GM23338 (cell line): Measurements from ENCODE around the gene TMEM123. TPM values are rescaled to one million over a fixed set of nuclear protein-coding genes. Genes with fewer than 3 reads are reported as not detected.

Experiments
- ATAC-seq: fragments of 200-7000 bp; cut with Tn5 transposase; 3 replicates; pipeline ENCODE4 v1.9.1; 2020
- DNase-seq: peaks from one replicate; pipeline ENCODE4 v3.0.0-alpha.2; 2015; ENCODE audit warnings: low spot score
- H2AFZ ChIP-seq: fragments of 200-600 bp; sonication (generic); 2 replicates; pipeline ENCODE4 v1.8.0; 2016; ENCODE audit warnings: antibody characterized with exemption, mild to moderate bottlenecking, moderate library complexity
- H3F3A ChIP-seq: fragments of 200-600 bp; sonication (generic); replicated peaks from 2 replicates; pipeline ENCODE4 v1.8.0; 2017; ENCODE audit warnings: antibody characterized with exemption, mixed run types, low read depth
- H3K27ac ChIP-seq: fragments of 200-600 bp; sonication (generic); 2 replicates; pipeline ENCODE4 v1.6.1; 2016; ENCODE audit warnings: low read depth
- H3K27me3 ChIP-seq: fragments of 200-600 bp; sonication (generic); 2 replicates; pipeline ENCODE4 v1.8.0; 2016; ENCODE audit warnings: mild to moderate bottlenecking, mixed run types, moderate library complexity; ENCODE audit not compliant: insufficient read depth
- H3K36me3 ChIP-seq: fragments of 200-600 bp; sonication (generic); 2 replicates; pipeline ENCODE4 v1.8.0; 2016; ENCODE audit warnings: mild to moderate bottlenecking; ENCODE audit not compliant: insufficient read depth
- H3K4me1 ChIP-seq: fragments of 200-600 bp; sonication (generic); 2 replicates; pipeline ENCODE4 v1.8.0; 2016; ENCODE audit warnings: mild to moderate bottlenecking, moderate library complexity; ENCODE audit not compliant: insufficient read depth
- H3K4me2 ChIP-seq: fragments of 200-600 bp; sonication (generic); 2 replicates; pipeline ENCODE4 v1.7.1; 2017; ENCODE audit warnings: mixed run types
- H3K4me3 ChIP-seq: fragments of 200-600 bp; sonication (generic); 2 replicates; pipeline ENCODE4 v1.6.1; 2016; ENCODE audit warnings: mixed run types
- H3K79me2 ChIP-seq: fragments of 200-600 bp; sonication (generic); replicated peaks from 2 replicates; pipeline ENCODE4 v1.8.0; 2017; ENCODE audit warnings: mild to moderate bottlenecking; ENCODE audit not compliant: insufficient read depth
- H3K9me2 ChIP-seq: fragments of 200-600 bp; sonication (generic); 2 replicates; pipeline ENCODE4 v1.8.0; 2017; ENCODE audit not compliant: insufficient read depth
- H4K20me1 ChIP-seq: fragments of 200-600 bp; sonication (generic); replicated peaks from 2 replicates; pipeline ENCODE4 v1.8.0; 2017; ENCODE audit warnings: mild to moderate bottlenecking; ENCODE audit not compliant: insufficient read depth
- H3K27ac Mint-ChIP-seq: 2 replicates; pipeline ENCODE4 v1.8.0; 2020; ENCODE audit warnings: inconsistent platforms, mild to moderate bottlenecking, moderate library complexity, mixed read lengths
- H3K27me3 Mint-ChIP-seq: 3 replicates; pipeline ENCODE4 v1.8.0; 2022; ENCODE audit warnings: low read depth, mild to moderate bottlenecking, moderate library complexity, mixed read lengths, inconsistent platforms; ENCODE audit not compliant: insufficient read depth, poor library complexity
- H3K36me3 Mint-ChIP-seq: 3 replicates; pipeline ENCODE4 v1.8.0; 2021; ENCODE audit warnings: low read depth, mild to moderate bottlenecking, inconsistent platforms, moderate library complexity, mixed read lengths
- H3K4me1 Mint-ChIP-seq: 3 replicates; pipeline ENCODE4 v1.8.0; 2020; ENCODE audit warnings: mild to moderate bottlenecking, inconsistent platforms, mixed read lengths
- H3K4me3 Mint-ChIP-seq: 3 replicates; pipeline ENCODE4 v1.8.0; 2021; ENCODE audit warnings: moderate library complexity, mild to moderate bottlenecking, inconsistent platforms, mixed read lengths
- H3K9me3 Mint-ChIP-seq: 3 replicates; pipeline ENCODE4 v1.8.0; 2020; ENCODE audit warnings: moderate library complexity, mild to moderate bottlenecking, inconsistent platforms, mixed read lengths
- CREB1 ChIP-seq: fragments of 250-450 bp; sonication (Bioruptor Pico); IDR thresholded peaks from 2 replicates; pipeline ENCODE4 v1.5.0; 2020; ENCODE audit warnings: low read depth, mild to moderate bottlenecking, moderate library complexity
- CTCF ChIP-seq, 2 experiments: fragments of 200-600 bp in 1 of 2; sonication (generic) in 1 of 2; conservative IDR thresholded peaks; 2 replicates each; pipeline versions ENCODE4 v1.5.1 to v1.6.1; 2016 to 2017; ENCODE audit warnings: antibody characterized with exemption in 2 of 2, low read depth in 2 of 2, mild to moderate bottlenecking in 2 of 2, moderate library complexity in 1 of 2
- EZH2 ChIP-seq: fragments of 200-600 bp; sonication (generic); IDR thresholded peaks from one replicate; pipeline ENCODE4 v1.8.0; 2017; ENCODE audit warnings: antibody characterized with exemption, mild to moderate bottlenecking, low read depth; ENCODE audit not compliant: unreplicated experiment
- EZH2phosphoT487 ChIP-seq: fragments of 200-600 bp; sonication (generic); IDR thresholded peaks from one replicate; pipeline ENCODE4 v1.8.1; 2018; ENCODE audit warnings: antibody characterized with exemption; ENCODE audit not compliant: unreplicated experiment
- JUNB ChIP-seq: IDR thresholded peaks from one replicate; pipeline ENCODE4 v1.6.1; 2016; ENCODE audit warnings: antibody characterized with exemption; ENCODE audit not compliant: unreplicated experiment
- POLR2AphosphoS5 ChIP-seq: IDR thresholded peaks from 2 replicates; pipeline ENCODE4 v1.6.1; 2016; ENCODE audit warnings: antibody characterized with exemption, low read depth
- ZNF462 ChIP-seq: fragments of 250-450 bp; sonication (Bioruptor Pico); IDR thresholded peaks from 2 replicates; pipeline ENCODE4 v1.5.0; 2020; ENCODE audit warnings: mild to moderate bottlenecking, moderate library complexity
- polyA plus RNA-seq: library from polyadenylated mRNA; unstranded; fragments of >200 nt; fragmentation: Nextera tagmentation; extraction: Ambion mirVana; gene quantifications from 2 replicates; pipeline ENCODE4 v1.2.1, GENCODE V29; 2016
- total RNA-seq: library from RNA; depleted of rRNA; stranded (reverse); fragments of >200 nt; shearing (Covaris generic); gene quantifications from 2 replicates; pipeline ENCODE4 v1.2.3, GENCODE V29; 2014

Gene TMEM123
- total and polyA plus RNA-seq, 2 experiments from 2014 or later: 44.1 to 61.0 TPM

- TF ChIP-seq EZH2phosphoT487 (no peak), ZNF462 (0 out of 2 replicates have a peak, but pooled peaks have one; percentile 16), CREB1 (no peak)
- Histone ChIP-seq H3K9me2 (no peaks in the 10 kb centered on the region), H4K20me1 (peaks cover 31% of the 10 kb centered on the region), H3F3A (no peaks in the 10 kb centered on the region), H3K4me2 (peak overlapping the region; percentile 91), H3K27ac (peak overlapping the region; percentile 84), H3K79me2 (peaks cover 28% of the 10 kb centered on the region), H3K4me3 (peak overlapping the region; percentile 71), H3K36me3 (no peaks in the 10 kb centered on the region), H3K4me1 (peaks cover 42% of the 10 kb centered on the region), H3K27me3 (peaks cover 49% of the 10 kb centered on the region), H2AFZ (peak overlapping the region; percentile 94)
- Mint-ChIP-seq H3K27me3 (peaks cover 15% of the 10 kb centered on the region), H3K36me3 (no peaks in the 10 kb centered on the region), H3K4me3 (peak overlapping the region; percentile 91), H3K9me3 (no peaks in the 10 kb centered on the region), H3K4me1 (peaks cover 54% of the 10 kb centered on the region), H3K27ac (peak overlapping the region; percentile 96)
- ATAC-seq (peak; percentile 19), DNase-seq (peak; percentile 51)
Observed at GRCh38 chr11:102453302-102453695, 734 bp upstream of the TMEM123 start.

GRCh38 chr11:102451681-102452460 is 694 bp downstream of the TMEM123 start:
- Histone ChIP-seq H2AFZ (peak overlapping the region; percentile 24; the same call in 1 of the 2 replicates), H3F3A (no peaks in the 10 kb centered on the region), H4K20me1 (peaks cover 38% of the 10 kb centered on the region), H3K9me2 (no peaks in the 10 kb centered on the region), H3K79me2 (peaks cover 28% of the 10 kb centered on the region), H3K27ac (no peak overlapping the region), H3K4me3 (peak overlapping the region; percentile 71), H3K4me2 (peak overlapping the region; percentile 91), H3K27me3 (peaks cover 49% of the 10 kb centered on the region), H3K4me1 (peaks cover 42% of the 10 kb centered on the region), H3K36me3 (no peaks in the 10 kb centered on the region)
- ATAC-seq: peak; percentile 48
- Mint-ChIP-seq H3K27ac (peak overlapping the region; percentile 87), H3K9me3 (no peaks in the 10 kb centered on the region), H3K36me3 (peaks cover 12% of the 10 kb centered on the region; the same call in 2 of the 3 replicates), H3K4me1 (peaks cover 52% of the 10 kb centered on the region), H3K4me3 (peak overlapping the region; percentile 91), H3K27me3 (peaks cover 15% of the 10 kb centered on the region)
- peak; percentile 78 for DNase-seq
- TF ChIP-seq EZH2 (no peak), POLR2AphosphoS5 (0 out of 2 replicates have a peak, but pooled peaks have one; percentile 27), CTCF (conservative IDR thresholded peaks at IDR 0.05; ENCODE audit: low read depth in 2 of 2) (0 out of 4 replicates have a peak, but pooled peaks of 1 of the 2 experiments have one; percentile 16), JUNB (no peak)
